Parathyroid adenoma (tissue), 2 donors: Measurements from ENCODE around the gene RNF183.
"Not testable (repeated sequence)": the region's sequence is repeated elsewhere in the genome, so short reads cannot be mapped to it uniquely, and the experiment has no call there.

Experiments
- H2AFZ ChIP-seq: fragments of 300-600 bp; sonication (generic); one replicate; pipeline ENCODE4 v1.7.0; 2017; ENCODE audit warnings: antibody characterized with exemption, mild to moderate bottlenecking
- H3K27ac ChIP-seq: fragments of 300-600 bp; sonication (generic); one replicate; pipeline ENCODE4 v1.7.0; 2017
- H3K27me3 ChIP-seq: fragments of 300-600 bp; sonication (generic); one replicate; pipeline ENCODE4 v1.7.0; 2017; ENCODE audit warnings: low read length; ENCODE audit not compliant: control insufficient read depth, insufficient read depth
- H3K36me3 ChIP-seq: fragments of 300-600 bp; sonication (generic); one replicate; pipeline ENCODE4 v1.7.0; 2017; ENCODE audit warnings: low read length; ENCODE audit not compliant: control insufficient read depth, insufficient read depth
- H3K4me1 ChIP-seq: fragments of 300-600 bp; sonication (generic); one replicate; pipeline ENCODE4 v1.7.0; 2017; ENCODE audit warnings: control low read depth
- H3K4me2 ChIP-seq: fragments of 300-600 bp; sonication (generic); one replicate; pipeline ENCODE4 v1.7.0; 2017; ENCODE audit warnings: low read length
- H3K4me3 ChIP-seq: fragments of 300-600 bp; sonication (generic); one replicate; pipeline ENCODE4 v1.7.0; 2017; ENCODE audit warnings: low read depth, low read length
- H3K79me2 ChIP-seq: fragments of 300-600 bp; sonication (generic); one replicate; pipeline ENCODE4 v1.7.0; 2017; ENCODE audit warnings: control low read depth
- H3K9ac ChIP-seq: fragments of 300-600 bp; sonication (generic); one replicate; pipeline ENCODE4 v1.7.0; 2017; ENCODE audit warnings: mild to moderate bottlenecking
- H3K9me3 ChIP-seq: fragments of 300-600 bp; sonication (generic); one replicate; pipeline ENCODE4 v1.7.0; 2017; ENCODE audit warnings: low read length; ENCODE audit not compliant: control insufficient read depth
- CTCF ChIP-seq: fragments of 300-600 bp; sonication (generic); IDR thresholded peaks from one replicate; pipeline ENCODE4 v1.7.0; 2017; ENCODE audit warnings: antibody characterized with exemption, mild to moderate bottlenecking
- donor health status: primary hyperparathyroidism.

The RNF183 gene

GRCh38 chr9:113257863-113258262 lies 45.3 kb downstream of the RNF183 start:
- Histone ChIP-seq H3K9ac (no peak overlapping the region), H3K4me2 (no peak overlapping the region), H3K4me3 (no peak overlapping the region), H3K79me2 (no peaks in the 10 kb centered on the region), H3K9me3 (no peaks in the 10 kb centered on the region), H3K27me3 (no peaks in the 10 kb centered on the region), H3K27ac (no peak overlapping the region), H3K36me3 (no peaks in the 10 kb centered on the region), H3K4me1 (no peaks in the 10 kb centered on the region), H2AFZ (no peak overlapping the region)
- TF ChIP-seq CTCF, result no peak

- Histone ChIP-seq H3K27ac (no peak overlapping the region), H3K4me2 (no peak overlapping the region), H3K27me3 (no peaks in the 10 kb centered on the region), H3K9me3 (no peaks in the 10 kb centered on the region), H3K4me3 (no peak overlapping the region), H3K4me1 (no peaks in the 10 kb centered on the region), H3K79me2 (peaks cover 3% of the 10 kb centered on the region), H3K36me3 (no peaks in the 10 kb centered on the region), H3K9ac (no peak overlapping the region), H2AFZ (no peak overlapping the region)
- no peak for TF ChIP-seq CTCF
Measured at GRCh38 chr9:113255438-113255837, 47.7 kb downstream of the RNF183 start.

- no peak overlapping the region for H3K4me3 ChIP-seq
- peaks cover 3% of the 10 kb centered on the region for H3K79me2 ChIP-seq
- no peak for TF ChIP-seq CTCF
- H3K9ac ChIP-seq, result no peak overlapping the region
- no peak overlapping the region for H3K4me2 ChIP-seq
- H3K9me3 ChIP-seq, result no peaks in the 10 kb centered on the region
- H3K36me3 ChIP-seq, result no peaks in the 10 kb centered on the region
- no peaks in the 10 kb centered on the region for H3K4me1 ChIP-seq
- no peak overlapping the region for H3K27ac ChIP-seq
- no peaks in the 10 kb centered on the region for H3K27me3 ChIP-seq
- no peak overlapping the region for H2AFZ ChIP-seq
Measured at GRCh38 chr9:113254991-113255390, 48.2 kb downstream of the RNF183 start.

DNA sequence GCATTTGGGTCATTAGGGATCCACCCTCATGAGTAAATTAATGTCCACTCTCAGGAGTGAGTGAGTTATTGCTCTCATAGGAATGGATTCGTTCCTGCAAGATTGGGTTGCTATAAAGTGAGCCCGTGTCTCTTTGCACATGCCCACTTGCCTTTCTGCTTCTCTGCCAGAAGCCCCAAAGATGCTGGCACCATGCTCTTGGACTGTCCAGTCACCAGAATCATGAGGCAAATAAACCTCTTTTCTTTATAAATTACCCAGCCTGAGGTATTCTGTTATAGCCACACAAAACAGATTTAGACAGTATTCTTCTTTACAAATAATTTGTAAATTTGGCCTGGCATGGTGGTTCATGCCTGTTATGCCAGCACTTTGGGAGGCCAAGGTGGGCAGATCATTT lies 52.4 kb downstream of the RNF183 start:
- no peaks in the 10 kb centered on the region for H3K4me1 ChIP-seq
- no peak overlapping the region for H3K9ac ChIP-seq
- H3K9me3 ChIP-seq, result no peaks in the 10 kb centered on the region
- no peaks in the 10 kb centered on the region for H3K27me3 ChIP-seq
- peaks cover 3% of the 10 kb centered on the region for H3K79me2 ChIP-seq
- H3K4me2 ChIP-seq, result no peak overlapping the region
- H3K36me3 ChIP-seq, result no peaks in the 10 kb centered on the region
- H3K4me3 ChIP-seq, result no peak overlapping the region
- no peak overlapping the region for H2AFZ ChIP-seq
- TF ChIP-seq CTCF, result no peak
- H3K27ac ChIP-seq, result no peak overlapping the region

DNA sequence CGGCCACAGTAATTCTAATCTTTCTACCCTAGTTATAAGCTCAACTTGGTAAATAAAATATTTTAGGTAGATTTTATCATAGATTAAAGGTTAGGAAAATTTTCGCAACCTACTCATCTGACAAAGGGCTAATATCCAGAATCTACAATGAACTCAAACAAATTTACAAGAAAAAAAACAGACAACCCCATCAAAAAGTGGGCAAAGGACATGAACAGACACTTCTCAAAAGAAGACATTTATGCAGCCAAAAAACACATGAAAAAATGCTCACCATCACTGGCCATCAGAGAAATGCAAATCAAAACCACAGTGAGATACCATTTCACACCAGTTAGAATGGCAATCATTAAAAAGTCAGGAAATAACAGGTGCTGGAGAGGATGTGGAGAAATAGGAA lies 53.5 kb downstream of the RNF183 start:
- not testable (repeated sequence) for H2AFZ ChIP-seq, H3K27ac ChIP-seq, H3K36me3 ChIP-seq, H3K79me2 ChIP-seq, H3K9ac ChIP-seq, H3K4me3 ChIP-seq, H3K4me2 ChIP-seq, H3K4me1 ChIP-seq, H3K9me3 ChIP-seq, H3K27me3 ChIP-seq
